Neural cell (in vitro differentiated cells): ENCODE measurements around the gene CACNA1C. TPM values are rescaled to one million over a fixed set of nuclear protein-coding genes. Genes with fewer than 3 reads are reported as not detected.

Source experiments
- H2AFZ ChIP-seq: fragments of 200-600, 300-800 bp; sonication (generic), shearing (Covaris generic); 2 replicates; pipeline ENCODE4 v1.6.0; 2014; ENCODE audit warnings: low read depth, mild to moderate bottlenecking, antibody characterized with exemption, low read length, moderate library complexity
- H3F3A ChIP-seq: fragments of 200-600 bp; shearing (Covaris generic); 2 replicates; pipeline ENCODE4 v1.6.1; 2016; ENCODE audit warnings: mild to moderate bottlenecking, moderate library complexity, mixed read lengths, antibody characterized with exemption, low read length; ENCODE audit not compliant: insufficient read depth, poor library complexity, severe bottlenecking
- H3K27ac ChIP-seq: fragments of 200-600, 300-800 bp; sonication (generic), shearing (Covaris generic); 2 replicates; pipeline ENCODE4 v1.5.1; 2014; ENCODE audit warnings: mild to moderate bottlenecking, low read length, moderate library complexity
- H3K27me3 ChIP-seq: fragments of 300-800, 200-600 bp; sonication (generic), shearing (Covaris generic); 2 replicates; pipeline ENCODE4 v1.6.0; 2014; ENCODE audit warnings: mild to moderate bottlenecking, low read depth, low read length, moderate library complexity; ENCODE audit not compliant: insufficient read depth
- H3K36me3 ChIP-seq: fragments of 300-800, 200-600 bp; sonication (generic), shearing (Covaris generic); 2 replicates; pipeline ENCODE4 v1.5.1; 2014; ENCODE audit warnings: mild to moderate bottlenecking, antibody characterized with exemption, low read length, moderate library complexity; ENCODE audit not compliant: insufficient read depth
- H3K4me2 ChIP-seq: fragments of 300-800, 200-600 bp; sonication (generic), shearing (Covaris generic); 2 replicates; pipeline ENCODE4 v1.6.0; 2014; ENCODE audit warnings: mild to moderate bottlenecking, low read length
- H3K4me3 ChIP-seq: fragments of 300-800, 200-600 bp; sonication (generic), shearing (Covaris generic); 2 replicates; pipeline ENCODE4 v1.5.1; 2014; ENCODE audit warnings: mild to moderate bottlenecking, low read length, moderate library complexity
- H3K79me2 ChIP-seq: fragments of 200-600 bp; shearing (Covaris generic); replicated peaks from 2 replicates; pipeline ENCODE4 v1.6.0; 2014; ENCODE audit warnings: mild to moderate bottlenecking, low read length, moderate library complexity; ENCODE audit not compliant: insufficient read depth
- H3K9ac ChIP-seq: fragments of 300-800, 200-600 bp; sonication (generic), shearing (Covaris generic); 2 replicates; pipeline ENCODE4 v1.6.1; 2016; ENCODE audit warnings: mild to moderate bottlenecking, low read length, mixed read lengths
- H3K9me2 ChIP-seq: fragments of 200-600 bp; shearing (Covaris generic); 2 replicates; pipeline ENCODE4 v1.6.1; 2016; ENCODE audit warnings: mild to moderate bottlenecking, low read length, mixed read lengths; ENCODE audit not compliant: insufficient read depth
- H3K9me3 ChIP-seq: fragments of 200-600, 300-800 bp; sonication (generic), shearing (Covaris generic); 2 replicates; pipeline ENCODE4 v1.6.1; 2016; ENCODE audit warnings: mild to moderate bottlenecking, mixed run types, low read length, moderate library complexity, mixed read lengths
- H4K20me1 ChIP-seq: fragments of 200-600 bp; shearing (Covaris generic); 2 replicates; pipeline ENCODE4 v1.6.1; 2016; ENCODE audit warnings: mild to moderate bottlenecking, mixed run types; ENCODE audit not compliant: insufficient read depth
- EP300 ChIP-seq: fragments of 450-650 bp; conservative IDR thresholded peaks from 2 replicates; pipeline ENCODE4 v1.6.1; 2014; ENCODE audit warnings: antibody characterized with exemption, mild to moderate bottlenecking, moderate library complexity; ENCODE audit not compliant: poor library complexity, severe bottlenecking
- EZH2 ChIP-seq: fragments of 200-600, 300-800 bp; shearing (Covaris generic), sonication (generic); IDR thresholded peaks from 2 replicates; pipeline ENCODE4 v1.6.1; 2014; ENCODE audit warnings: antibody characterized with exemption, low read length, borderline replicate concordance, mild to moderate bottlenecking; ENCODE audit not compliant: insufficient read depth, poor library complexity, severe bottlenecking
- MXI1 ChIP-seq: fragments of 450-650 bp; conservative IDR thresholded peaks from 2 replicates; pipeline ENCODE4 v1.6.1; 2014; ENCODE audit warnings: antibody characterized with exemption, mild to moderate bottlenecking; ENCODE audit not compliant: poor library complexity, severe bottlenecking
- RAD21 ChIP-seq: fragments of 450-650 bp; conservative IDR thresholded peaks from 2 replicates; pipeline ENCODE4 v1.6.1; 2014; ENCODE audit warnings: antibody characterized with exemption, mild to moderate bottlenecking, moderate library complexity
- REST ChIP-seq: IDR thresholded peaks from 2 replicates; pipeline ENCODE4 v1.6.1; 2012; ENCODE audit warnings: borderline replicate concordance
- TAF1 ChIP-seq: IDR thresholded peaks from 2 replicates; pipeline ENCODE4 v1.6.1; 2012; ENCODE audit warnings: low read depth
- polyA plus RNA-seq: library from polyadenylated mRNA; depleted of rRNA; stranded (reverse); fragments of >200 nt; gene quantifications from 2 replicates; pipeline ENCODE4 v1.2.3, GENCODE V29; 2014
- TF ChIP-seq, protein P1 (sequence below): fragments of 450-650 bp; IDR thresholded peaks from 2 replicates; pipeline ENCODE4 v1.5.1; 2014; ENCODE audit warnings: antibody characterized with exemption, mild to moderate bottlenecking, moderate library complexity; ENCODE audit not compliant: poor library complexity, severe bottlenecking

The CACNA1C gene
- polyA plus RNA-seq, 1 donor from 2014 or later: 9.7 TPM

DNA sequence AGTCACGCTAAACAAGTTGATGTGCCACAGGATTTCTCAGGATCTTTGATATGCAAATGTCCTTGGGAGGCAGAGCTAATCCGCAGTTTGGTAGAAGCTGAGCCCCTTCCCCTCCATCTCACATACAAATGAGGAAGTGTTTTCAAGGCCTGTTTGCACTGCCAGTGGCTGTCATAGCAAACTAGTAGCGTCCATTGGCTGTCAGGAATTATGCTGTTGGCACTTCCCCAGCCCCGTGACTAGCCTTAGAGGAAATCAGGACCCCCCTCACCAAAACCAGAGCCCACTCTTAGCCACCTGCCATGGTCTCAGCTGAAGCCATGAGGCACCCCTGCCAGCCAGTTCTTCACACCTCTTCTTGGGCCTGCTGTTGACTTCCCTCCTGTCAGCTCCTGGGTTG, 253.9 kb downstream of the CACNA1C start (continued):
- TF ChIP-seq EZH2: no peak

GRCh38 chr12:2307550-2307949, 254.8 kb downstream of the CACNA1C start:
- Histone ChIP-seq H3K9me2 (no peaks in the 10 kb centered on the region), H4K20me1 (no peaks in the 10 kb centered on the region), H2AFZ (no peak overlapping the region), H3K27me3 (no peaks in the 10 kb centered on the region), H3K4me3 (no peak overlapping the region), H3K4me2 (no peak overlapping the region), H3K27ac (no peak overlapping the region), H3K9ac (no peak overlapping the region), H3K9me3 (peaks cover 3% of the 10 kb centered on the region), H3F3A (no peaks in the 10 kb centered on the region), H3K79me2 (no peaks in the 10 kb centered on the region), H3K36me3 (no peaks in the 10 kb centered on the region)
- TF ChIP-seq RAD21 (no peak), EZH2 (no peak), TAF1 (no peak), EP300 (no peak), REST (no peak)
- TF ChIP-seq, protein P1, sequence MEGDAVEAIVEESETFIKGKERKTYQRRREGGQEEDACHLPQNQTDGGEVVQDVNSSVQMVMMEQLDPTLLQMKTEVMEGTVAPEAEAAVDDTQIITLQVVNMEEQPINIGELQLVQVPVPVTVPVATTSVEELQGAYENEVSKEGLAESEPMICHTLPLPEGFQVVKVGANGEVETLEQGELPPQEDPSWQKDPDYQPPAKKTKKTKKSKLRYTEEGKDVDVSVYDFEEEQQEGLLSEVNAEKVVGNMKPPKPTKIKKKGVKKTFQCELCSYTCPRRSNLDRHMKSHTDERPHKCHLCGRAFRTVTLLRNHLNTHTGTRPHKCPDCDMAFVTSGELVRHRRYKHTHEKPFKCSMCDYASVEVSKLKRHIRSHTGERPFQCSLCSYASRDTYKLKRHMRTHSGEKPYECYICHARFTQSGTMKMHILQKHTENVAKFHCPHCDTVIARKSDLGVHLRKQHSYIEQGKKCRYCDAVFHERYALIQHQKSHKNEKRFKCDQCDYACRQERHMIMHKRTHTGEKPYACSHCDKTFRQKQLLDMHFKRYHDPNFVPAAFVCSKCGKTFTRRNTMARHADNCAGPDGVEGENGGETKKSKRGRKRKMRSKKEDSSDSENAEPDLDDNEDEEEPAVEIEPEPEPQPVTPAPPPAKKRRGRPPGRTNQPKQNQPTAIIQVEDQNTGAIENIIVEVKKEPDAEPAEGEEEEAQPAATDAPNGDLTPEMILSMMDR: no peak

DNA sequence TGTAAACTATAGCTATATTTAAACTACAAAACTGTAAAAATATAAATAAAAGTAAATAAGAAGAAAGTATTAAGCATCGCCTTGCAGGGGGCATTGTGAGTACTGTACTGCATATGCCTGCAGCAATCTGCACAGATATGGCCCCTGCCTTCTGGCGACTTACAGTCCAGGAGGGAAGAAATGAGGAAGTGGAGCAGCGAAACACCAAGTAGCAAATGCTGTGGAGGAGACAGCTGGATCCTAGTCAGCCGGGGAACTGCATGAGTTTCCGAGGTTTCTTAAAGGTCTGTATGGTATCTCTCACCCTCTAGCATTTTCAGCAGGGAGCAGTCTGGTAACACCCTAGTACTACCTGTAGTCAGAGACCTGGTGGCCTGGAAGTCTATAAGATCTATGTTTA, 256.9 kb downstream of the CACNA1C start:
- H3K9me2 ChIP-seq: no peaks in the 10 kb centered on the region
- no peaks in the 10 kb centered on the region for H3F3A ChIP-seq
- H4K20me1 ChIP-seq: no peaks in the 10 kb centered on the region
- H2AFZ ChIP-seq: no peak overlapping the region
- no peak overlapping the region for H3K4me2 ChIP-seq
- no peaks in the 10 kb centered on the region for H3K36me3 ChIP-seq
- no peak for TF ChIP-seq MXI1
- H3K27ac ChIP-seq: no peak overlapping the region
- no peaks in the 10 kb centered on the region for H3K27me3 ChIP-seq
- H3K4me3 ChIP-seq: no peak overlapping the region
- no peak overlapping the region for H3K9ac ChIP-seq
- peaks cover 3% of the 10 kb centered on the region for H3K9me3 ChIP-seq
- no peaks in the 10 kb centered on the region for H3K79me2 ChIP-seq
